NCI-H1105 (cell line): ENCODE measurements around the gene ZFYVE28.

Experiments used
- DNase-seq: peaks from one replicate; lab custom pipeline; 2025; lab: John Stamatoyannopoulos, UW

The ZFYVE28 gene

GRCh38 chr4:2331519-2332200, 86.8 kb downstream of the ZFYVE28 start:
- no peak for DNase-seq

DNA sequence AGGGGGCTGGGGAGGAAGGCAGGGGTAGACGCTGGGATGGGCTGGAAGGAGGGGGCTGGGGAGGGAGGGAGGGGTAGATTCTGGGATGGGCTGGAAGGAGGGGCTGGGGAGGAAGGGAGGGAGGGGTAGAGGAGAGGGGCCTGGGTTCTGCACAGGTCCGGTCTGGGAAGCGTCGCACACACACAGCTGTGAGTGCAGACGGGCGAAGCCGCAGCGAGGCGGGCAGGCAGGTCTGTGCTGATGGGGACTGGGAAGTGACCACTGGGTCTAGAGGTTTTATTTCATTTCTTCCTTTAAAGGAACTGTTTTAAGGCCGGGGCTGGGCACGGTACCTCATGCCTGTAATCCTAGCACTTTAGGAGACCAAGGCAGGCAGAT, 87.4 kb downstream of the ZFYVE28 start:
- no peak for DNase-seq

- no peak for DNase-seq
These were observed 88.1 kb downstream of the ZFYVE28 start for GRCh38 chr4:2330091-2331042.

GRCh38 chr4:2327579-2327978, 90.9 kb downstream of the ZFYVE28 start:
- no peak for DNase-seq

DNA sequence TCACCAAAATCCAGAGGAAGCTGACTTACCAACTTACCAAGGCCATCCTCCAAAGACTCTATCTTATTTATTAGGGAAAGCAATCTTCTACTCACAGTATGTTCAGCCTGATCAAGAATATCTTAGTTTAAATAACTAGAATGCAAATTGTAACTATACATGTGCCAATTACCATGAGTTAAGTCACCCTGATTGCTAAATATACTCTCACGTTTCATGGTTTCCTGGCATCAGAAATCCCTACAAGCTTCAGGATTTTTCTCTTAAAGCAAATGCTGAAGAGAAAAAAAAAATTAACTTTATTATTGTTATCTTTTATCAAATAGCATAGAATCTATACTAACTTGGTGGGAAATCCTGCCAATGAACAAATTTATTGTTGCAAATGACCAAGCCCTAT, 93.6 kb downstream of the ZFYVE28 start:
- DNase-seq = no peak

- DNase-seq = no peak
These were observed 95.6 kb downstream of the ZFYVE28 start for GRCh38 chr4:2322841-2323240.

- DNase-seq = no peak
These were observed 96.2 kb downstream of the ZFYVE28 start for GRCh38 chr4:2322227-2322626.

- no peak for DNase-seq
These were observed 96.9 kb downstream of the ZFYVE28 start for GRCh38 chr4:2321279-2322196.

- no peak for DNase-seq
These were observed 97.7 kb downstream of the ZFYVE28 start for GRCh38 chr4:2320746-2321145.

GRCh38 chr4:2320152-2320551, 98.3 kb downstream of the ZFYVE28 start:
- no peak for DNase-seq

DNA sequence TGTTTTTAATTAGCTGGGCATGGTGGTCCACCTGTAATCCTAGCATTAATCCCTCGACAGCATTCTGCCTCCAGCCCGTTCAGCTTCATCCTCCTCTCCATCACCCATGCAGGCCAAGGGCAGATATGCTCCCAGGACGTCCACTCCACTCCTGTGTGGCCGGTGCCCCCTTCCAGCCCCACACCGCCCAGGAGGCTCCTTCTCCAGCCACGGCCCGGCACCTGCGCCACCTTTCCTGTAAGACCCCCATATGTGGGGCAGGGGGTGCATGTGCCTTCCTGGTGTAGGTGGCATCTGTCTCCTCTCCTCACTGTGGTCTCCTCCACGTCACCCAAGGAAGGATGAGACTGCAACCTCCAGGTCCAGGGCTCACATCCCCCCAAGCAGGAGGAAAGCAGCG, 99.6 kb downstream of the ZFYVE28 start:
- DNase-seq = no peak

- DNase-seq = no peak
These were observed 100.0 kb downstream of the ZFYVE28 start for GRCh38 chr4:2318476-2318875.

DNA sequence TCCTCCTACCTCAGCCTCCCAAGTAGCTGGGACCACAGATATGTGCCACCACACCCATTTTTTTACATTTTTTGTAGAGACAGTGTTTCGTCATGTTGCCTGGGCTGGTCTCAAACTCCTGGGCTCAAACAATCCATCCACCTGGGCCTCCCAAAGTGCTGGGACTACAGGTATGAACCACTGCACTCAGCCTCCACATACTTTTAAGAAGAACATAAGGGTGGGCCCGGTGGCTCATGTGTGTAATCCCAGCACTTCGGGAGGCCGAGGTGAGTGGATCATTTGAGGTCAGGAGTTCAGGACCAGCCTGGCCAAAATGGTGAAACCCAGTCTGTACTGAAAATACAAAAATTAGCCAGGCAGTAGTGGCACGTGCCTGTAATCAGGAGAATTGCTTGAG, 105.1 kb downstream of the ZFYVE28 start:
- DNase-seq = no peak

DNA sequence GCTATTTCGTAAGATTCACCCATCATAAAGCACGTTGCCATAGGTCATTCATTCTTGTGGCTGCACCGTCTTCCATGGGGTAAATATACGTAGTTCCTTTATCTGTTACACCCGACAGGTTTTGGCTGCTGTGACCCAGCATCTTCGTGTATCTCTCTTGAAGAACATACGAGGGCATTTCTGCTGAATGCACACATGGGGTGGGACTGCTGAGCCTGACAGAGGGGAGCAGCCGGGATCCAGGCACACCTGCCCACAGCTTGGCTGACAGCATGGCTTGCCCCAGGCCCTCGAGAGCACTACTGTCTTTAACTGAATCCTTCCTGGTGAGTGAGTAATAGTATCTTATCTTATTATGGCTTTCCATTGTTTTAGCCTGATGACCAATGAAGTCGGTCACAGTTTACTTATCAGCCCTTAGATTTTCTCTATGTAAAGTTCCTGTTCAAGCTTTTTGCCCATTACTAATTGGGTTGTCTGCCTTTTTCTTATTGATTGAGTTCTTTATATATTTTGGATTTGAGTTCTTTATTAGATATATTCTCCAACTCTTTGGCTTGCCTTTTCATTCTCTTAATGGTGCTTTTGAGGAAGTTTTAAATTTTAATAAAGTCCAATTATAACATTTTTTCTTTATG, 111.6 kb downstream of the ZFYVE28 start:
- no peak for DNase-seq

DNA sequence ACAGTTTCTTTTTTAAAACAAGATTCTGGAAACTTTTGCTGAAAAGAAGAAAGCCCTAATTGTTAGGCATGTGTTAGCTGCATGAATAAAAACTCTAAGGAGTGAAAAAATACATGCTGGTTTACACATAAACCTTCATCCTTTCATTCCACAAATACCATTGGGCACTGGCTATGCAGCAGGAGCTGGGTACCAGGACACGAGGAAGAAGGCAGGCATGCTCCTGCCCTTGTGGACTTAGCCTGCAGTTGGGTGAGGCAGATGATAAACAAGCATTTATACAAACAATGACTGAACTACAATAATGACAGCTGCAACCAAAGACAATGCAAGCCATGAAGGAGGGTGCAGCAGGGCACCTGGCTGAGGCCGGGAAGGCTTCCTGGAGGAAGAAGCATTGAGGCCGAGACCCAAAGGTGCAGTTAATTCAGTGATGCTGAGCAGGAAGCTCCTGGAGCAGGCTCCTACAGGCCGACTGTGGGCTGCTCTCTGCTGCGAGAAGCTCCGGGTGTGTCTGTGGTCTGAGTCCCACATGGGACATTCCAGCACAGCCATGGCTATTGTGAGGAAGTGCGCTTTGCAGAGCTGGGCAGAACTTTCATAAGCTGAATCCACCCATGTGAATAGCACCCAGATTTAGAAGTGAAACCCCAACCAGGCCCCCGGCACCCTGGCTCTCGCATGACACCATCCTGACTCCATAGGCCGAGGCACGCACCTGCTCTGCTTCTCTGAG, 112.5 kb downstream of the ZFYVE28 start:
- no peak for DNase-seq

- DNase-seq = no peak
These were observed 113.4 kb downstream of the ZFYVE28 start for GRCh38 chr4:2304877-2305561.

- no peak for DNase-seq
These were observed 114.0 kb downstream of the ZFYVE28 start for GRCh38 chr4:2304321-2304876.

DNA sequence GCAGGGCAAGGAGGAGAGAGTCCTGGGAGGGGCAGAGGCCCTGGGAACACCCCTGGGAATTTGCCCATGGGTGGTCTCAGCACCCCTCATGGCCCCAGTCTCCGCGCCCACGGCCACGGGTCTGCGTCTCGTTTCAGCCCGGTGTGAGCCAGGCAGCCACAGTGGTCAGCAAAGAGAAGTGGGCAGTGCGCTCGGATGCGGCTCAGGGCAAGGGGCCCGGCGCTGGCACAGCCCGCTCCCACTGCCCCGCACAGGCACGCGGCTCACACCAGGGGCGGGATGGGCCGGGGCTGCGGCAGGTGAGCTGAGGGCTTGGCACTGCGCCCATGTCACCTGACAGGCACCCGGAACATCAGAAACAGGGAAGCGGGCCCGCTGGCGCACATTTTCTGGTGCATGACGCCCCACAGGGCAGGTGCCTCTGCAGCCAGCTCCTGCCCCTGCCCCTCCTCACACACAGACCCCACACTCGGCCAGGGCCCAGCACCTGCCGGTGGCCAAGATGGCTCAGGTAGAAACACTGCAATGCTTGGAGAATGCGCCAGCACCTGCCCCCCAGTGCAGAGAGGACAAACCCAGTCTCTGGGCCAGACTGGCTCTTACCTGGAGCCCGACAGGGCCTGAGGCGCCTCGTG, 114.6 kb downstream of the ZFYVE28 start:
- DNase-seq = no peak

GRCh38 chr4:2303121-2303685, 115.2 kb downstream of the ZFYVE28 start:
- DNase-seq = no peak
